ENCODE data around the gene PTPA.
A peak's percentile ranks its signal among the peaks of the same experiment; 100 is the strongest.
"Not testable (repeated sequence)": the region's sequence is repeated elsewhere in the genome, so short reads cannot be mapped to it uniquely, and the experiment has no call there.

Gene PTPA

GRCh38 chr9:129109952-129110739 is 1.1 kb upstream of the PTPA start:
- peak in 1 of 2 experiments; percentile 12 for DNase-seq

- peak in 1 of 2 experiments; percentile 25 for DNase-seq
Measured at GRCh38 chr9:129111528-129112151, 425 bp downstream of the PTPA start.

- DNase-seq, result not testable (repeated sequence)
Measured at GRCh38 chr9:129112526-129112925, 1.3 kb downstream of the PTPA start.

- no peak for DNase-seq
Measured at GRCh38 chr9:129113645-129114304, 2.6 kb downstream of the PTPA start.

- DNase-seq, result no peak
Measured at GRCh38 chr9:129118799-129119198, 7.6 kb downstream of the PTPA start.

DNA sequence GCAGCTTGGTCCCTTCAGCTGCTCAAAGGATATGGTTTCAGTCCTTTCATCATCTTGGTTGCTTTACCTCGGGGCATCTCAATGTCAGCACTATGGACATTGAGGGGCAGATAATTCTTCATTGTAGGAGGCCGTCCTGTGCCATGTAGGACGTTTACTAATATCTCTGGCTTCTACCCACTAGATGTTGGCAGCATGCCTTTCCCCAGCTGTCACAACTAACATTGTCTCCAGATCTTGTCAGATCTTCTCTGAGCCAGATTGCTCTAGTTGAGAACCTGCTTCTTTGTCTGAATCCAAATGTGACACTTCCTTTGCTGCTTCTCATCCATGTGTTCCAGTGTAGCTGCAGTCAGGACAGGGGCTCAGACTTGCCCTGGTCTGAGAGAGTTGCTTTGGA is 10.3 kb downstream of the PTPA start:
- DNase-seq, result no peak

- no peak for DNase-seq
Measured at GRCh38 chr9:129122133-129122532, 10.9 kb downstream of the PTPA start.

- not testable (repeated sequence) for DNase-seq
Measured at GRCh38 chr9:129122976-129123375, 11.8 kb downstream of the PTPA start.

DNA sequence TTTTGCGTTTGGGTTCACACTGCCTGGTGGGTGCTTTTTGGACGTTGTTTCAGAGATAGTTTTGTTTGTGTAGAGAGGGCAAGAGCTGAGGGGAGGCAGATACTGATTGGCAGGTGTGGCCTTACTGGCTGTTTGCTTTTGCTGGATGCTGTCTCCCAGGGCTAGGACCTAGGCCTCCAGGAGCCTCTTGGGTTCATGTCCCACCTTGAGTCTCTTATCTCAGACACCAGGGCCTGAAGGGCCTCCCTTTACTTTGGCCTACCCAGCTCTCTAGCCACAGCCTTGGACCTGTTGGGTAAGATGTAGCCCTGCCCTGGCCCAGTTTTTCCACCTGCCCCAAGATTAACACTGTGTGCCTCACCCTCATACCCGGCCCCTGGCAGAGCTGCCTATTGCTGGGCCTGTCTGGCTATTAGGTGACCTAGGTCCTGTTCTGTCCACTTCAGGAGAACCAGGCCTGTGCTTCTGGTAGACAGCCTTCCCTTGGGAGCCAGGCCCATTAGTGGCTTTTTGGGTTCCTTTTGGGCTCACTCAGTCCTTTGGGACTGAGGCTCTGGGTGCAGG is 13.4 kb downstream of the PTPA start:
- DNase-seq, result no peak

- no peak for DNase-seq
Measured at GRCh38 chr9:129125478-129125877, 14.3 kb downstream of the PTPA start.

- DNase-seq, result peak in 1 of 2 experiments; percentile 12
Measured at GRCh38 chr9:129126749-129127618, 15.8 kb downstream of the PTPA start.

DNA sequence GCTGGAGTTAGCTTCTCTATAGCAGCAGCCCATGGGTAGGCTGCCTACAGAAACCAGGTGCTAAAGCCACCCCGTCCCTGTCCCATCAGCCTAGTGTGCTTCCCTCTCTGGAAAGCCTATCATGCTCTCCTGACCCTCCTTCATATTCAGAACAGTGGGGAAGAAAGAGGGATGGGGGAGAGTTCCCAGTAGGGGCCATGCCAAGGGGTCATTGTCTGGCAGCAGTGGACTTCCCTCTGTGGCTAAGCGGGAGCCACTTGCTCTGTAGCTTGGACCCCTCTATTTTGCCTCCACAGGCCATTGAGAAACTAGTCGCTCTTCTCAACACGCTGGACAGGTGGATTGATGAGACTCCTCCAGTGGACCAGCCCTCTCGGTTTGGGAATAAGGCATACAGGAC is 17.5 kb downstream of the PTPA start:
- DNase-seq, result no peak

DNA sequence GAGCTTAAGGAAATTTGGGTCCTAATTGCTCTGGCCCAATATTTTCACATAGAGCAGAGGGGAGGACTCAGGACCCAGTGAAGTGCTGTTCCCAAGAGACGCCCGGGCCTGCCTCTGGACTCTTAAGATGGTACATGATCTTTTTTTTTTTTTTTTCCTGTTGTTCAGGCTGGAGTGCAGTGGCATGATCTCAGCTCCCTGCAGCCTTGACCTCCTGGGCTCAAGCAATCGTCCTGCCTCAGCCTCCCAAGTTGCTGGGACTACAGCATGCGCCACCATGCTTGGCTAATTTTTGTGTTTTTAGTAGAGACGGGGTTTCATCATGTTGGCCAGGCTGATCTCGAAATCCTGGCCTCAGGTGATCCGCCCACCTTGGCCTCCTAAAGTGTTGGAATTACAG is 19.1 kb downstream of the PTPA start:
- DNase-seq, result not testable (repeated sequence)

- no peak for DNase-seq
Measured at GRCh38 chr9:129130791-129131190, 19.6 kb downstream of the PTPA start.

GRCh38 chr9:129131300-129132145 is 20.3 kb downstream of the PTPA start:
- DNase-seq, result peak; percentile 19 to 55

- no peak for DNase-seq
Measured at GRCh38 chr9:129133082-129133481, 21.9 kb downstream of the PTPA start.

- DNase-seq, result no peak
Measured at GRCh38 chr9:129135476-129135875, 24.3 kb downstream of the PTPA start.

DNA sequence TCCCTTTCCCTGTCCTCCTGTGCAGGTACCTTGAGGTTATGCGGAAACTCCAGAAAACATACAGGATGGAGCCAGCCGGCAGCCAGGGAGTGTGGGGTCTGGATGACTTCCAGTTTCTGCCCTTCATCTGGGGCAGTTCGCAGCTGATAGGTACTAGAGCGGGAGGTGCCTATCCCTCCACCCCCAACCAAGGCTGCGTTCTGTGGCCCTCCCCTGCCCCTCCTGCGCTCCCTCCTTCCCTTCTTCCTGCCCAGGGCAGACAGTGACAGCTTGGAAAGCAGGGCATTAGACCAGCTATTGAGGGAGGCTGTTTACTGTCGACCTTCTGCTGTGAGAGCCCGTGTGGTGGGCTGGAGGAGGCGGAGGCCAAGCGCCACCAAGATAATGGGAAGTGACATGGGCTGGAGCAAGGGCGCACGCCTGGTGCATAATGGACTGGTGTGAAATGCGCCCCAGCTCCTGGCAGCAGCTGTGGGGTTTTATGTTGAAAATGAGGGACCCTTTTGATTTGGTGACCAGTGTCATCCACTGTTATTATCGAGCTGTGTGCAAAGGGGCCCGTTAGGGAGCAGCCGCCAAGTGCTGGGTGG is 25.3 kb downstream of the PTPA start:
- no peak for DNase-seq

DNA sequence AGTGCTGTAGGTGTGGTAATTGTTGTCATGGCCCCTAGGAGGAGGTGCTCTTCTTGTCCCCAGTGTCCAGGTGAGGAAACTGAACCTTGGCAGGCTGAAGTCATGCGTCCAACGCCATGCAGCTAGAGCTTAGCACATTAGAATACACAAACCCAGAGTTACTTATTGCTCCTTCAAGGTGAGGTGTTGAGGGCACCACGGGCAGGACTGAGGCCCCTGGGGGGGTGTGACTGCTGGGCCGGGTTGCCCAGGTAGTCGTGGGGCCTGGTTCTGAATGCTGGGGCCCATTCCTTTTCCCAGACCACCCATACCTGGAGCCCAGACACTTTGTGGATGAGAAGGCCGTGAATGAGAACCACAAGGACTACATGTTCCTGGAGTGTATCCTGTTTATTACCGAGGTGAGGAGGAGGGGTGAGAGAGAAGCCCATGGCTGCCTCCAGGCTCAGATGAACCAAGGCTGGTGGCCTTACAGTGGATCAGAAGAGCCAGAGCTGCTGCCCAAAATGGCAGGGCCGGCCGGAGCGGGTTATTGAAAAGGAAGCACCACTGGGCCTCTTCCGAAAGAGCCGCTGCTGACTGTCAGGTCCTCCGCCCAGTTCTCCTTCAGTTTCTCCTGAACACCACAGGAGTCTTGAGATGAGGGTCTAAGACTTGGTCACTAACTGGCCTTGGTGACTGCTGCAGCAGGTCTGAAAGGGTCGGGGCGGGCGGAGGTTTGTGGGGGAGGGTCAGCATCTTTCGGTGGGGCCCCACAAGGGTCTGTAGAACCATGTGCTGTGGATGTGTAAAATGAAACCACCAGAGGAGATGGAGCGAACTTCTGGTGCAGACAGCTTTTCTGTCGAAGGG is 26.3 kb downstream of the PTPA start:
- DNase-seq, result no peak

DNA sequence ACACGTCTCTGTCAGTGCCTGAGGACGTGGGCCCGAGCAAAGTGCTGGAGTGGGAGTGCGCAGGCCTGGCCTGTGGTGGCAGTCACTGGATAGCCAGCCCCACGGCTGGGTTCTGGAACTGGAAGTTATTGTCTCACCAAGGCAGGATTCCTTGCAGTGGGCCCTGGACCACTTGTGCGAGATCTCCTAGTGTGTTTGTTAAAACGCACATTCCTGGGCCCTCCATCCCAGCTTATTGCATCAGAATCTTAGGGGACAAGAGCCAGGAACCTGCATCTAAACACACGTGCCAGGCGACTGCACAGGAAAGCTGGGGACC is 26.9 kb downstream of the PTPA start:
- DNase-seq, result no peak

Measured in NCI-H526 (cell line).